RWPE1 (cell line): ENCODE measurements around the gene PHC2.

Experiments used
- CTCF ChIA-PET: fragments of 350-600 bp; sonication (Branson Sonifier 250); formaldehyde crosslinking; extraction: SDS; loops from one replicate; lab custom pipeline; 2021; lab: Yijun Ruan, JAX
- POLR2A ChIA-PET: fragments of 400-600 bp; formaldehyde crosslinking; extraction: SDS; loops from one replicate; lab custom pipeline; 2020; ENCODE audit warnings: antibody characterized with exemption; ENCODE audit not compliant: low non-redundant PET; lab: Yijun Ruan, JAX
- DNase-seq: peaks from one replicate; pipeline ENCODE4 v3.0.0; 2012; ENCODE audit warnings: low spot score
- H3K27ac ChIP-seq: fragments of 450-650 bp; 2 replicates; pipeline ENCODE4 v1.5.1; 2017
- CTCF ChIP-seq: fragments of 450-650 bp; conservative IDR thresholded peaks from 2 replicates; pipeline ENCODE4 v1.5.1; 2017; ENCODE audit warnings: low read depth, mild to moderate bottlenecking

PHC2 gene

GRCh38 chr1:33402206-33402605, 28.7 kb downstream of the PHC2 start:
- no peak for DNase-seq
- no peak for TF ChIP-seq CTCF
- POLR2A ChIA-PET, result no interaction called here
- no peak overlapping the region for H3K27ac ChIP-seq
- CTCF ChIA-PET, result no interaction called here

GRCh38 chr1:33401471-33401870, 29.4 kb downstream of the PHC2 start:
- ChIA-PET CTCF (no interaction called here), POLR2A (no interaction called here)
- no peak for DNase-seq
- no peak overlapping the region for H3K27ac ChIP-seq
- no peak for TF ChIP-seq CTCF

GRCh38 chr1:33400153-33400911, 30.6 kb downstream of the PHC2 start:
- ChIA-PET POLR2A (no interaction called here), CTCF (no interaction called here)
- DNase-seq, result no peak
- H3K27ac ChIP-seq, result no peak overlapping the region
- TF ChIP-seq CTCF, result no peak

- H3K27ac ChIP-seq, result no peak overlapping the region
- TF ChIP-seq CTCF, result no peak
- DNase-seq, result no peak
- ChIA-PET CTCF (interaction anchor here (0.8 kb wide), 1 partner anchor 10 kb away, joined by 3 read pairs; no protein-coding TSS in a partner anchor), POLR2A (no interaction called here)
These were observed 31.5 kb downstream of the PHC2 start for GRCh38 chr1:33399375-33399774.

GRCh38 chr1:33397994-33398393, 32.9 kb downstream of the PHC2 start:
- CTCF ChIA-PET, result no interaction called here
- POLR2A ChIA-PET, result no interaction called here
- no peak overlapping the region for H3K27ac ChIP-seq
- no peak for DNase-seq
- no peak for TF ChIP-seq CTCF

- DNase-seq, result no peak
- H3K27ac ChIP-seq, result no peak overlapping the region
- no peak for TF ChIP-seq CTCF
- ChIA-PET POLR2A (no interaction called here), CTCF (no interaction called here)
These were observed 33.8 kb downstream of the PHC2 start for GRCh38 chr1:33397125-33397506.
